Measurements from ENCODE around the gene CPVL.

CPVL gene

GRCh38 chr7:29053105-29053872 lies 93.0 kb downstream of the CPVL start:
- no peak for TF ChIP-seq CTCF (IDR thresholded peaks at IDR 0.05; ENCODE audit: unreplicated experiment in 3 of 3)
- H3K27ac Mint-ChIP-seq = no peak overlapping the region
- no peaks in the 10 kb centered on the region for H3K27me3 Mint-ChIP-seq (ENCODE audit: low read depth)
- H3K4me1 Mint-ChIP-seq = no peaks in the 10 kb centered on the region
- peaks cover 55% of the 10 kb centered on the region for H3K9me3 Mint-ChIP-seq
- H3K36me3 Mint-ChIP-seq (ENCODE audit: low read depth) = peaks cover 45% of the 10 kb centered on the region
- H3K4me3 Mint-ChIP-seq = no peak overlapping the region

- Mint-ChIP-seq H3K4me3 (no peak overlapping the region), H3K27ac (no peak overlapping the region), H3K4me1 (peaks cover 33% of the 10 kb centered on the region), H3K27me3 (ENCODE audit: low read depth) (no peaks in the 10 kb centered on the region), H3K9me3 (peaks cover 45% of the 10 kb centered on the region), H3K36me3 (ENCODE audit: low read depth) (peaks cover 34% of the 10 kb centered on the region)
- no peak for TF ChIP-seq CTCF (IDR thresholded peaks at IDR 0.05; ENCODE audit: unreplicated experiment in 3 of 3)
Measured at GRCh38 chr7:29046978-29047377, 99.4 kb downstream of the CPVL start.

- Mint-ChIP-seq H3K4me3 (no peak overlapping the region), H3K4me1 (peaks cover 42% of the 10 kb centered on the region), H3K27me3 (ENCODE audit: low read depth) (no peaks in the 10 kb centered on the region), H3K36me3 (ENCODE audit: low read depth) (peaks cover 22% of the 10 kb centered on the region), H3K9me3 (peaks cover 33% of the 10 kb centered on the region), H3K27ac (peak overlapping the region in 2 of 3 experiments; percentile 5 to 43)
- no peak for TF ChIP-seq CTCF (IDR thresholded peaks at IDR 0.05; ENCODE audit: unreplicated experiment in 3 of 3)
Measured at GRCh38 chr7:29045258-29046086, 100.9 kb downstream of the CPVL start.

GRCh38 chr7:29044554-29044953 lies 101.8 kb downstream of the CPVL start:
- no peak for TF ChIP-seq CTCF (IDR thresholded peaks at IDR 0.05; ENCODE audit: unreplicated experiment in 3 of 3)
- H3K27me3 Mint-ChIP-seq (ENCODE audit: low read depth) = no peaks in the 10 kb centered on the region
- H3K4me1 Mint-ChIP-seq = peaks cover 51% of the 10 kb centered on the region

GRCh38 chr7:29043576-29043975 lies 102.8 kb downstream of the CPVL start:
- H3K36me3 Mint-ChIP-seq (ENCODE audit: low read depth) = peaks cover 8% of the 10 kb centered on the region
- H3K27ac Mint-ChIP-seq = peak overlapping the region; percentile 1 to 89 (median 41)
- TF ChIP-seq CTCF (IDR thresholded peaks at IDR 0.05; ENCODE audit: unreplicated experiment in 3 of 3) = no peak
- H3K4me3 Mint-ChIP-seq = no peak overlapping the region
- no peaks in the 10 kb centered on the region for H3K27me3 Mint-ChIP-seq (ENCODE audit: low read depth)
- peaks cover 60% of the 10 kb centered on the region for H3K4me1 Mint-ChIP-seq
- peaks cover 19% of the 10 kb centered on the region for H3K9me3 Mint-ChIP-seq

More at GRCh38 chr7:29044554-29044953, 101.8 kb downstream of the CPVL start:
- Mint-ChIP-seq H3K36me3 (ENCODE audit: low read depth) (peaks cover 17% of the 10 kb centered on the region), H3K9me3 (peaks cover 28% of the 10 kb centered on the region), H3K27ac (peak overlapping the region; percentile 32 to 52 (median 43)), H3K4me3 (no peak overlapping the region)

All from nephron (organoid).